Transverse colon (tissue), 3 donors: Measurements from ENCODE around the gene DYDC1.

Experiments used
- EP300 ChIP-seq: sonication (generic); formaldehyde crosslinking; IDR thresholded peaks from one replicate; pipeline ENCODE4 v1.6.1; 2017; ENCODE audit warnings: antibody characterized with exemption, low read depth
- POLR2A ChIP-seq: fragments of 450-650 bp; IDR thresholded peaks from one replicate; pipeline ENCODE4 v1.6.1; 2016; ENCODE audit warnings: antibody characterized with exemption, mild to moderate bottlenecking, moderate library complexity
- TF ChIP-seq, protein P1 (sequence below), 5 experiments: fragments of 200-600 bp in 3 of 5; fragments of 450-650 bp in 2 of 5; sonication (generic) in 3 of 5; IDR thresholded peaks; 1 replicate in 2 of 5; 2 replicates in 3 of 5; pipeline ENCODE4 v1.5.1; 2016 to 2017; ENCODE audit warnings: antibody characterized with exemption in 5 of 5, inconsistent platforms in 3 of 5, mild to moderate bottlenecking in 2 of 5, moderate library complexity in 1 of 5

DNA sequence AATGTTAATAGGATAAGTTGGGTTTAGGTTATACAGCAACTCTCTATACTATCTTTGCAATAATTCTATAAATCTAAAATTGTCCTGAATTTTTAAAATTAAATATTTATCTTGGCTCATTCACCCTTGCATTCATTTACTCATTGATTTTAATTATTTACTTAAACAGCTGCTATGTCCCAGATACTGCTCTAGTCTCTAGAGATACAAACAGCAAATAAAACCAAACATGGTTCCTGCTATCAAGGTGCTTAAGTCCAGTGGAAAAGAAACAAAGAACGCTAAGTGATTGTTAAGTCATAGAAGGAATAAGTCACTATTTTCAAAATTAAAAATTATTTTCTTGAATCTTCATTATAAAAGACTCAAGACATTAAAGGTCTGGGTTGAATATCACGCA, 37.2 kb downstream of the DYDC1 start:
- TF ChIP-seq, protein P1, sequence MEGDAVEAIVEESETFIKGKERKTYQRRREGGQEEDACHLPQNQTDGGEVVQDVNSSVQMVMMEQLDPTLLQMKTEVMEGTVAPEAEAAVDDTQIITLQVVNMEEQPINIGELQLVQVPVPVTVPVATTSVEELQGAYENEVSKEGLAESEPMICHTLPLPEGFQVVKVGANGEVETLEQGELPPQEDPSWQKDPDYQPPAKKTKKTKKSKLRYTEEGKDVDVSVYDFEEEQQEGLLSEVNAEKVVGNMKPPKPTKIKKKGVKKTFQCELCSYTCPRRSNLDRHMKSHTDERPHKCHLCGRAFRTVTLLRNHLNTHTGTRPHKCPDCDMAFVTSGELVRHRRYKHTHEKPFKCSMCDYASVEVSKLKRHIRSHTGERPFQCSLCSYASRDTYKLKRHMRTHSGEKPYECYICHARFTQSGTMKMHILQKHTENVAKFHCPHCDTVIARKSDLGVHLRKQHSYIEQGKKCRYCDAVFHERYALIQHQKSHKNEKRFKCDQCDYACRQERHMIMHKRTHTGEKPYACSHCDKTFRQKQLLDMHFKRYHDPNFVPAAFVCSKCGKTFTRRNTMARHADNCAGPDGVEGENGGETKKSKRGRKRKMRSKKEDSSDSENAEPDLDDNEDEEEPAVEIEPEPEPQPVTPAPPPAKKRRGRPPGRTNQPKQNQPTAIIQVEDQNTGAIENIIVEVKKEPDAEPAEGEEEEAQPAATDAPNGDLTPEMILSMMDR (IDR thresholded peaks at IDR 0.05): no peak
- TF ChIP-seq EP300 (no peak), POLR2A (no peak)
